Nephron progenitor cell (in vitro differentiated cells): ENCODE measurements around the gene SV2C.

Source experiments
- DNase-seq: peaks from one replicate; pipeline ENCODE4 v3.0.0; 2021
- H3K27ac Mint-ChIP-seq: 2 replicates; pipeline ENCODE4 v1.8.0; 2021; ENCODE audit warnings: mild to moderate bottlenecking, moderate library complexity, mixed read lengths
- H3K27me3 Mint-ChIP-seq: 2 replicates; pipeline ENCODE4 v1.8.0; 2021; ENCODE audit warnings: mild to moderate bottlenecking, low read depth, mixed read lengths; ENCODE audit not compliant: poor library complexity
- H3K36me3 Mint-ChIP-seq: 2 replicates; pipeline ENCODE4 v1.8.0; 2021; ENCODE audit warnings: low read depth, mixed read lengths
- H3K4me1 Mint-ChIP-seq: 2 replicates; pipeline ENCODE4 v1.8.0; 2021; ENCODE audit warnings: mixed read lengths
- H3K4me3 Mint-ChIP-seq: 2 replicates; pipeline ENCODE4 v1.8.0; 2021; ENCODE audit warnings: mild to moderate bottlenecking, moderate library complexity, mixed read lengths
- H3K9me3 Mint-ChIP-seq: 2 replicates; pipeline ENCODE4 v1.8.0; 2021; ENCODE audit warnings: mild to moderate bottlenecking, moderate library complexity, mixed read lengths
- TF ChIP-seq, protein P1 (sequence below): fragments of 200-600 bp; sonication (generic); IDR thresholded peaks from 2 replicates; pipeline ENCODE4 v1.5.0; 2021; ENCODE audit warnings: antibody characterized with exemption

Gene SV2C

GRCh38 chr5:76269259-76269931, 186.2 kb downstream of the SV2C start:
- TF ChIP-seq, protein P1, sequence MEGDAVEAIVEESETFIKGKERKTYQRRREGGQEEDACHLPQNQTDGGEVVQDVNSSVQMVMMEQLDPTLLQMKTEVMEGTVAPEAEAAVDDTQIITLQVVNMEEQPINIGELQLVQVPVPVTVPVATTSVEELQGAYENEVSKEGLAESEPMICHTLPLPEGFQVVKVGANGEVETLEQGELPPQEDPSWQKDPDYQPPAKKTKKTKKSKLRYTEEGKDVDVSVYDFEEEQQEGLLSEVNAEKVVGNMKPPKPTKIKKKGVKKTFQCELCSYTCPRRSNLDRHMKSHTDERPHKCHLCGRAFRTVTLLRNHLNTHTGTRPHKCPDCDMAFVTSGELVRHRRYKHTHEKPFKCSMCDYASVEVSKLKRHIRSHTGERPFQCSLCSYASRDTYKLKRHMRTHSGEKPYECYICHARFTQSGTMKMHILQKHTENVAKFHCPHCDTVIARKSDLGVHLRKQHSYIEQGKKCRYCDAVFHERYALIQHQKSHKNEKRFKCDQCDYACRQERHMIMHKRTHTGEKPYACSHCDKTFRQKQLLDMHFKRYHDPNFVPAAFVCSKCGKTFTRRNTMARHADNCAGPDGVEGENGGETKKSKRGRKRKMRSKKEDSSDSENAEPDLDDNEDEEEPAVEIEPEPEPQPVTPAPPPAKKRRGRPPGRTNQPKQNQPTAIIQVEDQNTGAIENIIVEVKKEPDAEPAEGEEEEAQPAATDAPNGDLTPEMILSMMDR = no peak
- H3K36me3 Mint-ChIP-seq = no peaks in the 10 kb centered on the region
- H3K4me1 Mint-ChIP-seq = peaks cover 39% of the 10 kb centered on the region

GRCh38 chr5:76269932-76270610, 186.9 kb downstream of the SV2C start:
- Mint-ChIP-seq H3K4me3 (peak overlapping the region; percentile 11), H3K27me3 (peaks cover 4% of the 10 kb centered on the region), H3K36me3 (no peaks in the 10 kb centered on the region), H3K27ac (no peak overlapping the region), H3K9me3 (peaks cover 7% of the 10 kb centered on the region), H3K4me1 (peaks cover 33% of the 10 kb centered on the region)
- TF ChIP-seq, protein P1 = no peak
- no peak for DNase-seq

More at GRCh38 chr5:76269259-76269931, 186.2 kb downstream of the SV2C start:
- Mint-ChIP-seq H3K4me3 (peak overlapping the region; percentile 11), H3K27ac (no peak overlapping the region), H3K9me3 (peaks cover 8% of the 10 kb centered on the region), H3K27me3 (peaks cover 6% of the 10 kb centered on the region)
- no peak for DNase-seq

DNA sequence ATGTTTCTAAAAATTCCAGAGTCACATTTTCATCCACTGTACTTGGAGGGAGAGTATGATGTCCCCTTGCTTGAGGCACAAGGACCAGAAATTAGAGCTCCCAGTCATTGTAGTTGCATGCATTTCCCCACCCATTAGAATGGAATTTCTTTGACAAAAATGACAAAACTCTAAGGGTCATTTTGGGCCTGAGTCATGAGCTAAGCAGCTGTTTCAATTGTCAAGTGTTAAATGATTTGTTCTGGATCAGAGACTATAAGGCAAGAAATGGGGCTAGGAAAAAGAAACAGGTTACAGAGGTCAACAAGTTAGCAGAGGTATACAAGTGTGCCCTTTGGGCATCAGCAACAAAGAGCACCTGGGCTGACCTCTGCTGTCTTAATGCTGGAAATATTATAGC, 188.7 kb downstream of the SV2C start:
- Mint-ChIP-seq H3K36me3 (no peaks in the 10 kb centered on the region), H3K27me3 (peaks cover 4% of the 10 kb centered on the region), H3K4me1 (peaks cover 33% of the 10 kb centered on the region), H3K4me3 (no peak overlapping the region), H3K9me3 (peaks cover 7% of the 10 kb centered on the region), H3K27ac (no peak overlapping the region)
- no peak for DNase-seq
- TF ChIP-seq, protein P1 = no peak

DNA sequence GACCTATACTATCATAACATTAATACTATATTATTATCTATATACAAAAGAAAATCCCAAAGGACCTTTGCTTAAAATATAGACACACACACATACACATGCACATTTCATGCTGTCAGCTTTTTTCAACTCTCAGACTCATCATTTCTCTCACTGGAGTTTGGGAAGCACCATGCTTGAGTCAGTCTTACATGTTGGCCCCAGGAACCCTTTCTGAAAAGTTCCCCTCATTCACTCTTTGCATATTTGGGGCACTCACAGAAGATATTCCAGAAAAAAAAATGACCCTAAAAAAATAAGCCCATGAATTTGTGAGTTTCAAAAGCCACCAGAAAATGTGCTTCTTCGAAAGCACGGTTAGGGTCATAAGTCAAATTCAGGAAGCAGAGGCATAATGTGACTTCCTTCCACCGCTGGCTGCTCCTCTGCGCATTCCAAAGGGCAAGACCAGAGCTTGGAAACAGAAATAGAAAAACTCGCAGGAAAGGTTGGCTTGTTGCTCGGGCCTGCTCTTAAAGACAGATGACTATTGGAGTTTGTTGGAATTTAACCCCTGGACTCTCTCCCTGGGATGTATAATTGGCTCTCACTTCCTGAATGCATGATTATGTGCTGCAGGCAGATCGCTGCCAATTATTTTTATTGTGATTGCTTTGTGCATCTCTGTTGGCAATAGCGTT, 190.2 kb downstream of the SV2C start:
- no peak for DNase-seq
- no peaks in the 10 kb centered on the region for H3K27me3 Mint-ChIP-seq
- H3K36me3 Mint-ChIP-seq = no peaks in the 10 kb centered on the region

DNA sequence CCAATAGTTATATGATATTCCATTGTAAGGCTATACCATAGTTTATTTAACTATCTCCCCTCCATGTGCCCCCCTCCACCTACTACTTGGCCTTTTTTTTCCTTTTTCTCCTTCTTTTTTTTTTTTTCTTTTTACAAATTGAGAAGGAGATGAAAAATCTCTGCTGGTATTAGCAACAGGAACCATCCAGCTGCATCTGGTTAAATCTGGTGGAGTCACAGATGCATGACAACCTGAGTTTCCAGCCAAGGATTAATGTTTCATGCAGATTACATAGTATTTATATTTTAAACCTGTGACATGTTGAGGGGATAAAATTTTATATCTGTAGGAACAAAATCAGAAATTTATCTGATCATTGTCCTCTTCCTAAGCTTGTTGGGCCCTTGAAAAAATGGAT, 191.4 kb downstream of the SV2C start:
- Mint-ChIP-seq H3K27me3 (no peaks in the 10 kb centered on the region), H3K27ac (no peak overlapping the region), H3K36me3 (no peaks in the 10 kb centered on the region), H3K4me1 (peaks cover 18% of the 10 kb centered on the region), H3K9me3 (peaks cover 7% of the 10 kb centered on the region), H3K4me3 (no peak overlapping the region)
- DNase-seq = no peak
- TF ChIP-seq, protein P1 = no peak

More for the DNA sequence above, 190.2 kb downstream of the SV2C start:
- H3K4me1 Mint-ChIP-seq = peaks cover 23% of the 10 kb centered on the region
- TF ChIP-seq, protein P1 = no peak
- H3K9me3 Mint-ChIP-seq = peaks cover 7% of the 10 kb centered on the region
- H3K27ac Mint-ChIP-seq = no peak overlapping the region
- H3K4me3 Mint-ChIP-seq = no peak overlapping the region
